Natural killer cell (primary cell): ENCODE results near the gene PTPN5. TPM values are rescaled to one million over a fixed set of nuclear protein-coding genes. Genes with fewer than 3 reads are reported as not detected.

Experiments used
- ATAC-seq, 3 donors: fragments of 150-1000 bp in 2 of 3; fragments of 200-7000 bp in 1 of 3; cut with Tn5 transposase; 1 replicate in 1 of 3; 2 replicates in 2 of 3; pipeline ENCODE4 v1.10.0; 2021; ENCODE audit warnings: mild to moderate bottlenecking in 2 of 3, moderate library complexity in 2 of 3
- DNase-seq, 2 donors: peaks; one replicate each; pipeline versions ENCODE4 v3.0.0 to v3.0.0-alpha.2; 2013 to 2021; ENCODE audit warnings: mixed read lengths in 1 of 2
- H3K27ac ChIP-seq: one replicate; pipeline ENCODE4 v1.5.1; 2013; ENCODE audit warnings: mild to moderate bottlenecking, low read length
- H3K27me3 ChIP-seq: one replicate; pipeline ENCODE4 v1.6.1; 2013; ENCODE audit warnings: low read length; ENCODE audit not compliant: control insufficient read depth, insufficient read depth
- H3K36me3 ChIP-seq: one replicate; pipeline ENCODE4 v1.6.1; 2013; ENCODE audit warnings: low read length; ENCODE audit not compliant: control insufficient read depth, insufficient read depth
- H3K4me1 ChIP-seq: one replicate; pipeline ENCODE4 v1.6.1; 2013; ENCODE audit warnings: low read length; ENCODE audit not compliant: control insufficient read depth, insufficient read depth
- H3K4me3 ChIP-seq: one replicate; pipeline ENCODE4 v1.5.1; 2013; ENCODE audit warnings: low read length
- H3K9me3 ChIP-seq: one replicate; pipeline ENCODE4 v1.6.1; 2013; ENCODE audit warnings: low read length; ENCODE audit not compliant: control insufficient read depth, insufficient read depth
- H3K27ac Mint-ChIP-seq, 2 donors: one replicate each; pipeline ENCODE4 v1.8.0; 2022; ENCODE audit warnings: mild to moderate bottlenecking in 2 of 2, mixed read lengths in 2 of 2, moderate library complexity in 1 of 2
- H3K27me3 Mint-ChIP-seq, 2 donors: one replicate each; pipeline ENCODE4 v1.8.0; 2022; ENCODE audit warnings: low read depth in 2 of 2, mixed read lengths in 2 of 2
- H3K36me3 Mint-ChIP-seq: one replicate; pipeline ENCODE4 v1.8.0; 2022; ENCODE audit warnings: mixed read lengths
- H3K4me1 Mint-ChIP-seq, 2 donors: one replicate each; pipeline ENCODE4 v1.8.0; 2022; ENCODE audit warnings: mixed read lengths in 2 of 2
- H3K4me3 Mint-ChIP-seq: one replicate; pipeline ENCODE4 v1.8.0; 2022; ENCODE audit warnings: mild to moderate bottlenecking, moderate library complexity, mixed read lengths
- H3K9me3 Mint-ChIP-seq, 2 donors: one replicate each; pipeline ENCODE4 v1.8.0; 2022; ENCODE audit warnings: mixed read lengths in 2 of 2
- CTCF ChIP-seq: fragments of 200-600 bp; IDR thresholded peaks from one replicate; pipeline ENCODE4 v1.8.0; 2022; ENCODE audit warnings: antibody characterized with exemption
- WGBS: methylation state at CpG from one replicate; pipeline ENCODE4 v1.1.7; 2013; ENCODE audit warnings: missing lambda C conversion rate; ENCODE audit not compliant: insufficient coverage; 5-methylcytosine and 5-hydroxymethylcytosine counted together
- intact Hi-C: fragments of 100-400 bp; cut with micrococcal nuclease; formaldehyde crosslinking; loops from one replicate; pipeline ENCODE4 v1.14.2; 2022
- total RNA-seq, 4 donors: library from RNA; stranded (reverse); fragments of 120-200 nt in 1 of 4; gene quantifications; one replicate each; pipeline versions ENCODE4 v1.2.3 to v1.2.4, GENCODE V29; 2013 to 2022

PTPN5 gene
- total RNA-seq, 3 donors from 2014 or later (not counting 1 experiment from before 2014, with no cell fraction given), result not detected

GRCh38 chr11:18707811-18708340 is 83.7 kb downstream of the PTPN5 start:
- intact Hi-C loops, result no loop called here
- DNase-seq (no peak), ATAC-seq (no peak)
- H3K27me3 Mint-ChIP-seq, result peaks cover 23 to 29% of the 10 kb centered on the region in 2 donors
- H3K4me1 ChIP-seq, result peaks cover 19% of the 10 kb centered on the region
- H3K9me3 ChIP-seq, result no peaks in the 10 kb centered on the region
- H3K27me3 ChIP-seq, result no peaks in the 10 kb centered on the region
- no peaks in the 10 kb centered on the region for H3K36me3 Mint-ChIP-seq
- no peak overlapping the region for H3K4me3 Mint-ChIP-seq
- no peaks in the 10 kb centered on the region for H3K36me3 ChIP-seq
- H3K27ac Mint-ChIP-seq, result no peak overlapping the region
- WGBS, result 97% methylated on average over 12 of the region's 12 CpGs
- peaks cover 17 to 31% of the 10 kb centered on the region in 2 donors for H3K4me1 Mint-ChIP-seq
- no peaks in the 10 kb centered on the region for H3K9me3 Mint-ChIP-seq
- H3K4me3 ChIP-seq, result no peak overlapping the region
- no peak for TF ChIP-seq CTCF
- H3K27ac ChIP-seq, result no peak overlapping the region

- Mint-ChIP-seq H3K36me3 (no peaks in the 10 kb centered on the region), H3K9me3 (no peaks in the 10 kb centered on the region), H3K4me1 (peaks cover 17 to 31% of the 10 kb centered on the region in 2 donors), H3K4me3 (peak overlapping the region; percentile 94), H3K27ac (peak overlapping the region; percentile 73 to 82), H3K27me3 (peaks cover 23 to 29% of the 10 kb centered on the region in 2 donors)
- peaks cover 19% of the 10 kb centered on the region for H3K4me1 ChIP-seq
- 4% methylated on average over 34 of the region's 34 CpGs for WGBS
- no peaks in the 10 kb centered on the region for H3K36me3 ChIP-seq
- ATAC-seq (peak; percentile 45 to 69 (median 67)), DNase-seq (peak in 1 of 2 donors; percentile 80)
- no peaks in the 10 kb centered on the region for H3K9me3 ChIP-seq
- H3K27me3 ChIP-seq, result no peaks in the 10 kb centered on the region
- TF ChIP-seq CTCF, result no peak
- peak overlapping the region; percentile 52 for H3K4me3 ChIP-seq
- H3K27ac ChIP-seq, result peak overlapping the region; percentile 31
- intact Hi-C loops, result no loop called here
Measured at GRCh38 chr11:18706330-18707243, 85.0 kb downstream of the PTPN5 start.

GRCh38 chr11:18705651-18706281 is 85.8 kb downstream of the PTPN5 start:
- H3K36me3 Mint-ChIP-seq, result no peaks in the 10 kb centered on the region
- 4% methylated on average over 46 of the region's 46 CpGs for WGBS
- H3K27ac Mint-ChIP-seq, result peak overlapping the region in 1 of 2 donors; percentile 82
- H3K9me3 Mint-ChIP-seq, result no peaks in the 10 kb centered on the region
- Histone ChIP-seq H3K9me3 (no peaks in the 10 kb centered on the region), H3K27me3 (no peaks in the 10 kb centered on the region), H3K4me3 (peak overlapping the region; percentile 52), H3K4me1 (peaks cover 19% of the 10 kb centered on the region), H3K27ac (no peak overlapping the region), H3K36me3 (no peaks in the 10 kb centered on the region)
- ATAC-seq (peak; percentile 43 to 71 (median 69)), DNase-seq (peak in 1 of 2 donors; percentile 52)
- H3K4me3 Mint-ChIP-seq, result peak overlapping the region; percentile 76
- H3K4me1 Mint-ChIP-seq, result peaks cover 17 to 33% of the 10 kb centered on the region in 2 donors
- H3K27me3 Mint-ChIP-seq, result peaks cover 23 to 29% of the 10 kb centered on the region in 2 donors
- intact Hi-C loops, result no loop called here
- no peak for TF ChIP-seq CTCF
